HepG2 (cell line): ENCODE measurements around the gene HBM.

ENCODE experiments used
- ATF2 ChIP-seq: sonication (generic); formaldehyde crosslinking; IDR thresholded peaks from 2 replicates; pipeline ENCODE4 v1.4.0; 2020; ENCODE audit warnings: missing genetic modification reagents
- EHMT2 ChIP-seq: fragments of 200-600 bp; sonication (generic); IDR thresholded peaks from 2 replicates; pipeline ENCODE4 v1.7.0; 2017; ENCODE audit warnings: antibody characterized with exemption, low read depth, low read length, borderline replicate concordance
- POLR2A ChIP-seq, 2 experiments: IDR thresholded peaks; 2 replicates each; pipeline ENCODE4 v1.6.1; 2011; ENCODE audit warnings: low read depth in 2 of 2, low read length in 2 of 2, mild to moderate bottlenecking in 1 of 2, moderate library complexity in 1 of 2; ENCODE audit not compliant: insufficient read depth in 1 of 2
- ZNF44 ChIP-seq: sonication (generic); formaldehyde crosslinking; IDR thresholded peaks from 2 replicates; pipeline ENCODE4 v1.5.1; 2020; ENCODE audit warnings: mild to moderate bottlenecking, missing genetic modification reagents
- ZNF780A ChIP-seq: sonication (generic); formaldehyde crosslinking; IDR thresholded peaks from 2 replicates; pipeline ENCODE4 v1.8.0; 2022; ENCODE audit warnings: mild to moderate bottlenecking, missing genetic modification reagents, moderate library complexity
- TF ChIP-seq, protein P1 (sequence below): sonication (generic); formaldehyde crosslinking; IDR thresholded peaks from 2 replicates; pipeline ENCODE4 v1.5.0; 2020; ENCODE audit warnings: mild to moderate bottlenecking, missing genetic modification reagents, moderate library complexity

GRCh38 chr16:177981-178667 lies 12.3 kb downstream of the HBM start:
- no peak for TF ChIP-seq ATF2 (CRISPR knock-in tag)
- no peak for TF ChIP-seq ZNF780A (CRISPR knock-in tag)
- TF ChIP-seq ZNF44 (CRISPR knock-in tag) = no peak
- TF ChIP-seq POLR2A (IDR thresholded peaks at IDR 0.05; ENCODE audit: insufficient read depth in 1 of 2, low read depth in 2 of 2, low read length in 2 of 2) = no peak
- no peak for TF ChIP-seq EHMT2
- TF ChIP-seq, protein P1, sequence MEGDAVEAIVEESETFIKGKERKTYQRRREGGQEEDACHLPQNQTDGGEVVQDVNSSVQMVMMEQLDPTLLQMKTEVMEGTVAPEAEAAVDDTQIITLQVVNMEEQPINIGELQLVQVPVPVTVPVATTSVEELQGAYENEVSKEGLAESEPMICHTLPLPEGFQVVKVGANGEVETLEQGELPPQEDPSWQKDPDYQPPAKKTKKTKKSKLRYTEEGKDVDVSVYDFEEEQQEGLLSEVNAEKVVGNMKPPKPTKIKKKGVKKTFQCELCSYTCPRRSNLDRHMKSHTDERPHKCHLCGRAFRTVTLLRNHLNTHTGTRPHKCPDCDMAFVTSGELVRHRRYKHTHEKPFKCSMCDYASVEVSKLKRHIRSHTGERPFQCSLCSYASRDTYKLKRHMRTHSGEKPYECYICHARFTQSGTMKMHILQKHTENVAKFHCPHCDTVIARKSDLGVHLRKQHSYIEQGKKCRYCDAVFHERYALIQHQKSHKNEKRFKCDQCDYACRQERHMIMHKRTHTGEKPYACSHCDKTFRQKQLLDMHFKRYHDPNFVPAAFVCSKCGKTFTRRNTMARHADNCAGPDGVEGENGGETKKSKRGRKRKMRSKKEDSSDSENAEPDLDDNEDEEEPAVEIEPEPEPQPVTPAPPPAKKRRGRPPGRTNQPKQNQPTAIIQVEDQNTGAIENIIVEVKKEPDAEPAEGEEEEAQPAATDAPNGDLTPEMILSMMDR (CRISPR knock-in tag) = no peak
